ENCODE measurements around the gene CDK7. TPM values are rescaled to one million over a fixed set of nuclear protein-coding genes. Genes with fewer than 3 reads are reported as not detected.

The CDK7 gene
- total and polyA plus RNA-seq, 9 of the 15 experiments (the other 6 are each of a cell fraction or from before 2014, with no cell fraction given), result 41.7 to 143 (median 65.3) TPM

- WGBS (ENCODE audit: insufficient coverage, low coverage, missing lambda C conversion rate), result 97% methylated on average over 4 of the region's 4 CpGs
- H3K9me3 ChIP-seq (replicated peaks; ENCODE audit: control insufficient read depth, insufficient read depth, low read depth, low read length), result no peaks in the 10 kb centered on the region
- no peak for FAIRE-seq
- no peak for ATAC-seq
- H3K9ac ChIP-seq (ENCODE audit: insufficient read depth in 1 of 2, low read depth in 2 of 2, low read length in 2 of 2), result no peak overlapping the region
- peaks cover 0 to 3% of the 10 kb centered on the region in 2 experiments; a peak in 3 of 5 replicates for H3K4me1 ChIP-seq (replicated peaks in 1 of 2; ENCODE audit: control insufficient read depth in 2 of 2, insufficient read depth in 2 of 2, low read length in 2 of 2)
- no peak overlapping the region for H2AFZ ChIP-seq (ENCODE audit: low read depth, low read length)
- peaks cover 31% of the 10 kb centered on the region for H3K79me2 ChIP-seq (ENCODE audit: control insufficient read depth, insufficient read depth, low read length)
- no peak overlapping the region for H3K27ac ChIP-seq (ENCODE audit: extremely low read depth, low read depth, low read length)
- no peak overlapping the region for H3K4me2 ChIP-seq (ENCODE audit: insufficient read depth, low read length)
- intact Hi-C loops (cut with micrococcal nuclease) (no loop called here), in situ Hi-C loops (cut with MboI) (no loop called here)
- no peaks in the 10 kb centered on the region for H4K20me1 ChIP-seq (replicated peaks; ENCODE audit: control insufficient read depth, insufficient read depth, low read length)
- no peak for DNase-seq (ENCODE audit: extremely low read depth in 1 of 4, low spot score in 3 of 4)
- TF ChIP-seq GTF3C2 (IDR thresholded peaks at IDR 0.05; ENCODE audit: borderline replicate concordance, extremely low read depth, insufficient read length) (no peak), ZNF174 (CRISPR knock-in tag; IDR thresholded peaks at IDR 0.05) (no peak), SLC30A9 (CRISPR knock-in tag; IDR thresholded peaks at IDR 0.05) (no peak), NFXL1 (CRISPR knock-in tag; IDR thresholded peaks at IDR 0.05) (no peak), SNAPC5 (CRISPR knock-in tag; IDR thresholded peaks at IDR 0.05) (no peak)
- CTCF ChIA-PET (ENCODE audit: low intra/inter-chr PET ratio), result interaction anchor here (0.6 kb wide), 1 partner anchor 901 kb away, joined by 3 read pairs; no protein-coding TSS in a partner anchor
- POLR2A ChIA-PET, result no interaction called here
- no peaks in the 10 kb centered on the region for H3K9me1 ChIP-seq (ENCODE audit: control insufficient read depth, insufficient read depth, low read length)
- no peak overlapping the region for H3K4me3 ChIP-seq
- H3K36me3 ChIP-seq (ENCODE audit: control insufficient read depth, insufficient read depth, low read length), result peaks cover 56% of the 10 kb centered on the region
- no TSS peak for BruUV-seq (replicated peaks)
- no peaks in the 10 kb centered on the region for H3K27me3 ChIP-seq (ENCODE audit: control insufficient read depth in 2 of 2, insufficient read depth in 2 of 2, low read length in 2 of 2)
These were observed 8.8 kb upstream of the CDK7 start for GRCh38 chr5:69225860-69226259.

Data from K562 (cell line).